HG03196 (cell line): ENCODE data around the gene ASCL1.

Source experiments
- ATAC-seq: cut with Tn5 transposase; IDR thresholded peaks from one replicate; pipeline ENCODE4 v1.9.1; 2021; ENCODE audit not compliant: unreplicated experiment

Gene ASCL1

GRCh38 chr12:102976609-102977280 lies 19.3 kb downstream of the ASCL1 start:
- ATAC-seq, result no peak

DNA sequence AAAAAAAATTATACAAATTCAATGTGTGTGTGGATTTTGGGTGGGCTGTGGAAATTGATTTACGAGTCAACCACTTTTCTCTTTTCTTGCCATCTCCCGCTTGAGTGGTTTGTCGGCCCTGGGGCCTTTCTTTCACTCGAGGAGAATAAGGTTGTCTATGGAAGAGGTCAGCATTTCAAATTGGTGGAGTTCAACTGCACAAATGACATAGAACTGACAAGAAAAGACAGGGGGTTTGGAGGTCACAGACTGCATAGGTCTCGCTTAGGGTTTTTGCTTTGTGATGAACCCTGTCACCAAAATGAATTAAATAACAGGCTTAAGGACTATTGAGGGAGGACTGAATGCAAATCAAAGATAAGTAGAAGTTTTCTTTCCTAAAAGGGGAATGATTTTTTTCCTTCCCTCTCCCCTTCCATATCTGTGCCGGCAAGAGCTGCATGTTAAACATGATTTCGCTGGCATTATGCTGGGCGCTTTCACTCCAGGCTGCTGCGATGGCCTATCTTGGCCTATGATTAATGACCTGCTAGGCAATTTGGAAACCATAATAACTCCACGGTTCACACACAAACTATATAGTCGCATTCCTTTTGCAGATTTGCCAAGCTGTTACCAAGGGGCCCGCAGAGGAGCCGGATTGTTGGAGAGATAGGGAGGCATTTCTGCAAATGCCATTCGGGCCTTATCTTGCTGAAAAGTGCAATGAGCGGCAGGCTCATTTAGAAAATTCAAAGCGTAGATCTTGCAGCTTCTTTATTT lies 20.7 kb downstream of the ASCL1 start:
- ATAC-seq, result no peak

- ATAC-seq, result no peak
These were observed 22.9 kb downstream of the ASCL1 start for GRCh38 chr12:102980350-102980749.

DNA sequence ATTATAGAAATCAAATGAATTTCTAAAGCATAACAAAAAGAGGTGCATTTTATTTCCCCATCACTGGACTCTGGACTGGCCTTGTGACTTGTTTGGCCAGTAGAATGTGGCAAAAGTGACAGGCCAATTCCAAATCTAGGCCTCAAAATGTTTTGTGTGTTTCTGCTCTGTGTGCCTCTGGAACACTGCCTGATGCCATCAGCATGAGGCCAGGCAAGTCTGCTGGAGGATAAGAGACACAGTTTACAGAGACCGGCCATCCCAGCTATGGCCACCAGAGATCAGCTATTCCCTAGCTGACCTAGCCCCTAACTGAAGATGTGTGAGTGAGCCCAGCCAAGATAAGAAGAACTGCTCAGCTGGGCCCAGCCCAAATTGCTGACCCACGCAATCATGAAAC lies 32.9 kb downstream of the ASCL1 start:
- ATAC-seq, result no peak

GRCh38 chr12:102992297-102992696 lies 34.8 kb downstream of the ASCL1 start:
- ATAC-seq, result no peak

DNA sequence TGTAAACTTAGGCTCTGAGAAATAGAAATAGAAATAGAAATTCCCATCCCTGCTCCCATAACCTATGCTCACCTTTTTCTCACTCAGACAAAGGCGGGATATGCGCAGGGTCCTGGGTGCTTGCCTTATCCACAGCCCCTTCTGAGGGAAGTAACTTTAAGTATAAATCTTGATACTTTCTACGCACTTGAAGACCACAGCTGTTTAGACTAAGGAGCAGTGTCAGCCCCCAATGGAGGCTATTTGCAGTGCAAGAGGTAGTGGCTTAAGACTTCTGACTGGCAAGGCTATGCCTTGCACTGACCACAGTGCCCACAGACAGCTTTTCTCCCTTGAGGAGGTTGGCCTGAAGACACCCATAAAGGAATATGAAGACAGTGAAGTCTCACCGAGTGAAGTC lies 35.2 kb downstream of the ASCL1 start:
- ATAC-seq, result no peak

GRCh38 chr12:102993537-102993936 lies 36.1 kb downstream of the ASCL1 start:
- no peak for ATAC-seq

- ATAC-seq, result no peak
These were observed 37.9 kb downstream of the ASCL1 start for GRCh38 chr12:102995372-102995771.
